Measurements from ENCODE around the gene PTK7.
"Not testable (repeated sequence)": the region's sequence is repeated elsewhere in the genome, so short reads cannot be mapped to it uniquely, and the experiment has no call there.

PTK7 gene

GRCh38 chr6:43088654-43089056, 12.5 kb downstream of the PTK7 start:
- no peak for FAIRE-seq

- FAIRE-seq = no peak
These were observed 13.4 kb downstream of the PTK7 start for GRCh38 chr6:43089467-43089866.

GRCh38 chr6:43089874-43090558, 13.9 kb downstream of the PTK7 start:
- no peak for FAIRE-seq

GRCh38 chr6:43090559-43090956, 14.4 kb downstream of the PTK7 start:
- FAIRE-seq = no peak

DNA sequence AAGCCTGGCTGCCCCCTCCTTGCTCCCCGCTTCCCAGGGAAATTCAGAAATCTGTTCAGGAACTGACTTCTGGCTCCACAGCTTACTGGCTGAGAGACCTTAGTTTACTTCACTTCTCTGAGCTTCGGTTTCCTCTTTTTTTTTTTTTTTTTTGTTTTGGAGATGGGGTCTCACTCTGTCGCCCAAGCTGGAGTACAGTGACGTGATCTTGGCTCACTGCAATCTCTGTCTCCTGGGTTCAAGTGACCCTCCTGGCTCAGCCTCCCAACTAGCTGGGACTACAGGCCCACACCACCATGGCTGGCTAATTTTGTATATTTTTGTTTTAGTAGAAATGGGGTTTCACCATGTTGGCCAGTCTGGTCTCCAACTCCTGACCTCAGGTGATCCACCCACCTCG, 14.9 kb downstream of the PTK7 start:
- FAIRE-seq = no peak

- FAIRE-seq = no peak
These were observed 15.4 kb downstream of the PTK7 start for GRCh38 chr6:43091436-43091991.

DNA sequence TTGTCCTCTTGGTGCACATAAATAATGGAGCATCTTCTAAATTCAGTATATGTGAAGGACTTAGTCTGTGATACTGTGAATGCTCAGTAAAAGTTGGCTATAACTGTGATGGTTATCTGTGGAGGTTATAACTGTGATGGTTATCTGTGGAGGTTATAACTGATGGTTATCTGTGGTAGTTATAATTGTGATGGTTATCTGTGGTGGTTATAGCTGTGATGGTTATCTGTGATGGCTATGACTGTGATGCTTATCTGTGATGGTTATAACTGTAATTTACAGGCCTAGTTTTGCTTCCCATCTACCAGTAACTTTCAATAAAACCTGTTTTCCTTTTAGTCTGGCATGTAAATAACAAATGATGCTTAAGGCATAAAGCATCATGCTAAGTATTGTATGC, 16.5 kb downstream of the PTK7 start:
- no peak for FAIRE-seq

DNA sequence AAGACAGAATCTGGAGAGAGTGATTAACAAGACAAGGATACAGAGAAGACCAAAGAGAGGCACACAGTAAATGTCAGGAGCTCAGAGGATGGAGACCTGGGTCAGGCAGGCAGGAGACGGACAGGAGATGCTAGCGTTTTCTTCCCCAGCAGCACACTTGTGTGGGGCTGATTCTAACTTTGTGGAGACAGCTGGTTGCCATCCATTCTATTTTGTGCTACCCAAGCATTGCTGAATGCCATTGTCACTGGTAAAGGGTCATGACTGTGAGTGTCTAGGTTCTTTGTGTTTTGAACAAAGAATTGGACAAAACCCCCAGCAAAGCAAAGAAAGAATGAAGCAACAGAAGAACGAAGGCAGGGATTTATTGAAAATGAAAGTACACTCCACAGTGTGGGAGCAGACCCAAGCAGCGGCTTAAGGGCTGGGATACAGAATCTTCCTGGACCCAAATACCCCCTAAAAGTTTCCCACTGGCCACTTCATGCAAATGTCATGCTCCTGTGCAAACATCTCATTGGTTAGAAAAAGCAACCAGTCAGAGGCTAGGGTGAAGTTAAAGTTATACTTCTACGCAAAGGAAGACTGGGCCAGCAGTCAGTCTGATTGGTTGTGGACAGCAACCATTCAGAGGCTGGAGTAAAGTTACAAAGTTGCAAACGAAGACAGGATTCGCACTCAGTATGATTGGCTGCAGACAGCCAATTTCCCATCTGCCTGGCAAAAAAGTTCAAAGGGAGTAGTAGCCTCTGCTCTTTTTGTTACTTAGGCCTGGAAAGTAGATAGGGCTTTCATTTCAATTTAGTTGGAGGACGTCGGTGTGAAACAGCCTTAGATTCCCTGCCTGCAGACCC, 17.5 kb downstream of the PTK7 start:
- no peak for FAIRE-seq

DNA sequence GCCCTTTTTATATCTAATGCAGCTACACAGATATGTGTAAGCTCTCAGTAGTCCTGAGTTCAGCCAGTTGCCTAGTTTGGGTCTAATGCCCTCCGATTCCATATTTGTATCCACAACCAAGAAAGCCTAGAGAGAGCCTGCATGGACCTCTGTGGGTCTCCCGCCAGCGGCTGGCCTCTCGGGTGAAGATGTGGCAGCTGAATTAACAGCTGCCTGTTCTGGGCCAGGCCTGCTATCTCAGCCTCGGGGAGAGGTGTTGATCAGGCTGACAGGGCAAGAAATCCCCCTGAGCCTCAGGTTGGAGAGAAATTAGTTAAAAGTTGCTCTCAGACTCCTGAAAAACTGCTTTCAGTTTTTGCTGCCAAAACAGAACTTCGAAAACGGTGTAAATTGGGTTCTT, 19.8 kb downstream of the PTK7 start:
- FAIRE-seq = no peak

DNA sequence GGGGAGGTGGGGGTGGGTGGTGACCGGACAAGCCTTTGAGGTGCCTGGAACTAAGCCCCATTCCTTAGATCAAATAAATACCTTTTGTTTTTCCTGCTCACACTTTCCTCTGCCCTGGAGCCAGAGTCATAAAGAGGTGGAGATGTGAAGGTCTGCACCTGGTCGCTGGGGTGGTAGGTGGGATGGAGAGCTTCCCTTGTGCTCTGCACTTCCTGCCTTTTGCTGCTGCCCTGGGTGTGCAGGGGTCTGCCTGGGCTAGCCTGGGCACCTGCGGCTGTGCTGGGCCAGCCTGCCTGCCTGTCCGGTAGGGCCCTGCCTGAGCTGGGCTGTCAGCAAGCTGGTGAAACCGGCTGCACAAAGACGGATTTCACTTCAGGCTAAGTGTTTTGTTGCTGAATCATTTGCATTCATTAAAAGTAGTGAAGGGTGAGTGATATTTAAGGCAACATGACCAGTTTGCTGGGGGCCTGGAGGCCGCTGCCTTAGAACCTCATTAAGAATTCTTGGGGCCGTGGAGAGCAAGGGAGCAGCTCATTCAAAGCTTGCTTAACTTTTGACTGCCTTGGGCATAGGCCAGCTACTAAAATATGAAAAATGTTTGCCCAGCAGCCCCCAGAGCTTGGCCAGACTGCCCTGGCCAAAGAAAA, 20.5 kb downstream of the PTK7 start:
- no peak for FAIRE-seq

DNA sequence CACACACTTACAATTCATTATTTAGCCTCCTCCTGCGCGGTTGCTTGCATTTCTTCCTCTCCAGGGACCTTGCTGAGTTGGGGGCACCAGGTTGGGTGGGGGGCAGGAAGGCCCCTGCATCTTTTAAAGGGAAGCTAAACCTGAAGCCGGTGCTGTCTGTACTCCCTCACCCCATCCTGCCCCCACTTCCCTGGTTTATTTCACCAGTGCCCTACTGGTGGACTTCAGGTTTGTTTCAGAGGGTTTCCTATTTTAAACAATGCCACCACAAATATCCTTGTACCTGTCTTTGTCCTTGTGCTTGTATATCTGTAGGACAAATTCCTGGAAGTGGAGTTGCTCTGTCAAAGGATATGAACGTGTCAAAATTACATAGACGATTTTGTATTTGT, 21.0 kb downstream of the PTK7 start:
- FAIRE-seq = no peak

GRCh38 chr6:43097502-43097901, 21.4 kb downstream of the PTK7 start:
- no peak for FAIRE-seq

- no peak for FAIRE-seq
These were observed 25.4 kb downstream of the PTK7 start for GRCh38 chr6:43101497-43101896.

GRCh38 chr6:43103253-43103876, 27.3 kb downstream of the PTK7 start:
- FAIRE-seq = no peak

- FAIRE-seq = no peak
These were observed 29.6 kb downstream of the PTK7 start for GRCh38 chr6:43105538-43106222.

GRCh38 chr6:43107344-43108062, 31.4 kb downstream of the PTK7 start:
- no peak for FAIRE-seq

GRCh38 chr6:43113431-43114260, 37.5 kb downstream of the PTK7 start:
- no peak for FAIRE-seq

DNA sequence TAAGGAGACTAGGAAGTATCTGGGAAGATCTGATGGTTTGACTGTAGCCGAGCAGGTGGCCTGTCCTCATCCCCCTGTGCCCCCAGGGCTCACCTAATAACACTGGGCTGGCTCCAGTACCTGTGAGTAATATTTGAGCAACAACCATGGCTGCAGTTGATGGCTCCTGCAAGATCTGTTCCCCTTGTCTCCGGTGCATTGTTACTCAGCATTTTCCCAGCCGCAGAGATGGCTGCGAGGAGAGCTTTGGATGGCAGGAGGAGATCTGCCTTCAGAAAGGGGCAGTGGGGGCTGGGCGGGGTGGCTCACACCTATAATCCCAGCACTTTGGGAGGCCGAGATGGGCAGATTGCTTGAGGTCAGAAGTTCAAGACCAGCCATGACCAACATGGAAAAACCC, 39.3 kb downstream of the PTK7 start:
- FAIRE-seq = no peak

DNA sequence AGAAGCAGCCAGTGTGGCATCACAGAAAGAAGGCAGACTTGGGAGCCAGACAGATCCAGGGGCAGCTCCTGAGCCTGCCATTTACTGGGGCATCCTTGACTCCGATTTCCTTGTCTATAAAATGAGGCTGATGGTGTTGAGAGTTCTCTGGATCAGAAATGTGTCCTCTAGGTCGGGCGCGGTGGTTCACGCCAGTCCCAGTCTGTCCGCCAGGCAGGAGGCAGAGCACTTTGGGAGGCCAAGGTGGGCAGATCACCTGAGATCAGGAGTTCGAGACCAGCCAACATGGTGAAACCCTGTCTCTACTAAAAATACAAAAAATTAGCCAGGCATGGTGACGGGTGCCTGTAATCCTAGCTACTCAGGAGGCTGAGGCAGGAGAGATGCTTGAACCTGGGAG, 41.4 kb downstream of the PTK7 start:
- not testable (repeated sequence) for FAIRE-seq

DNA sequence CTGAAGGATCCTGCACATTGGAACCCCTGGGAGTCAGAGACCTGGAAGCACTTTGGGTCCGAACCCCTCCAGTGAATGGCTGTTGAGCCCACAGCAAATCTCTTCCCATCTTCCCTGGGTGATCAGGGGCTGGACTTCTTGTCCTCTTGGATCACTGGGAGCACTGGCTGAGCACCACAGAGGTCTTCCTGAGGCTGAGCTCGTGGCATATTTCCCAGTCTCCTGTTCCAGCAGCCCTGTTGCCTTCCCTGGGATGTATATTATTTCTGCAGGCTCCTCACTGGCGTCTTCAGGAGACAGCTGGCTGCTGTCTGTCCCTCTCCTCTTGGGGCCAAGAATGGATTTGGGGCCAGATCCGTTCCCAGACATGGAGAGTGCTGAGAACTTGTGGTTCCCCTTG, 43.4 kb downstream of the PTK7 start:
- FAIRE-seq = no peak

All from TTC549 (cell line).